Parathyroid adenoma (tissue), 2 donors: ENCODE measurements around the gene RUFY3.

Experiments
- H2AFZ ChIP-seq: fragments of 300-600 bp; sonication (generic); one replicate; pipeline ENCODE4 v1.7.0; 2017; ENCODE audit warnings: antibody characterized with exemption, mild to moderate bottlenecking
- H3K27ac ChIP-seq: fragments of 300-600 bp; sonication (generic); one replicate; pipeline ENCODE4 v1.7.0; 2017
- H3K27me3 ChIP-seq: fragments of 300-600 bp; sonication (generic); one replicate; pipeline ENCODE4 v1.7.0; 2017; ENCODE audit warnings: low read length; ENCODE audit not compliant: control insufficient read depth, insufficient read depth
- H3K36me3 ChIP-seq: fragments of 300-600 bp; sonication (generic); one replicate; pipeline ENCODE4 v1.7.0; 2017; ENCODE audit warnings: low read length; ENCODE audit not compliant: control insufficient read depth, insufficient read depth
- H3K4me1 ChIP-seq: fragments of 300-600 bp; sonication (generic); one replicate; pipeline ENCODE4 v1.7.0; 2017; ENCODE audit warnings: control low read depth
- H3K4me2 ChIP-seq: fragments of 300-600 bp; sonication (generic); one replicate; pipeline ENCODE4 v1.7.0; 2017; ENCODE audit warnings: low read length
- H3K4me3 ChIP-seq: fragments of 300-600 bp; sonication (generic); one replicate; pipeline ENCODE4 v1.7.0; 2017; ENCODE audit warnings: low read depth, low read length
- H3K79me2 ChIP-seq: fragments of 300-600 bp; sonication (generic); one replicate; pipeline ENCODE4 v1.7.0; 2017; ENCODE audit warnings: control low read depth
- H3K9ac ChIP-seq: fragments of 300-600 bp; sonication (generic); one replicate; pipeline ENCODE4 v1.7.0; 2017; ENCODE audit warnings: mild to moderate bottlenecking
- H3K9me3 ChIP-seq: fragments of 300-600 bp; sonication (generic); one replicate; pipeline ENCODE4 v1.7.0; 2017; ENCODE audit warnings: low read length; ENCODE audit not compliant: control insufficient read depth
- CTCF ChIP-seq: fragments of 300-600 bp; sonication (generic); IDR thresholded peaks from one replicate; pipeline ENCODE4 v1.7.0; 2017; ENCODE audit warnings: antibody characterized with exemption, mild to moderate bottlenecking
- donor health status: primary hyperparathyroidism.

RUFY3 gene

GRCh38 chr4:70841211-70841610 is 119.4 kb downstream of the RUFY3 start:
- Histone ChIP-seq H3K4me3 (no peak overlapping the region), H3K4me1 (peaks cover 2% of the 10 kb centered on the region), H3K9ac (no peak overlapping the region), H3K9me3 (no peaks in the 10 kb centered on the region), H3K79me2 (peaks cover 9% of the 10 kb centered on the region), H3K27ac (no peak overlapping the region), H3K36me3 (no peaks in the 10 kb centered on the region), H3K27me3 (no peaks in the 10 kb centered on the region), H3K4me2 (no peak overlapping the region), H2AFZ (peak overlapping the region; percentile 3)
- no peak for TF ChIP-seq CTCF

- Histone ChIP-seq H3K9ac (no peak overlapping the region), H3K4me1 (no peaks in the 10 kb centered on the region), H3K4me2 (no peak overlapping the region), H3K27ac (no peak overlapping the region), H3K9me3 (no peaks in the 10 kb centered on the region), H3K4me3 (no peak overlapping the region), H3K79me2 (peaks cover 3% of the 10 kb centered on the region), H3K36me3 (no peaks in the 10 kb centered on the region), H3K27me3 (no peaks in the 10 kb centered on the region), H2AFZ (no peak overlapping the region)
- TF ChIP-seq CTCF, result no peak
Observed at GRCh38 chr4:70841951-70842350, 120.2 kb downstream of the RUFY3 start.

- H3K4me3 ChIP-seq, result no peak overlapping the region
- H3K9me3 ChIP-seq, result no peaks in the 10 kb centered on the region
- no peak overlapping the region for H3K4me2 ChIP-seq
- H3K36me3 ChIP-seq, result no peaks in the 10 kb centered on the region
- H3K9ac ChIP-seq, result no peak overlapping the region
- H3K27ac ChIP-seq, result no peak overlapping the region
- no peak for TF ChIP-seq CTCF
- no peaks in the 10 kb centered on the region for H3K79me2 ChIP-seq
- H3K4me1 ChIP-seq, result no peaks in the 10 kb centered on the region
- no peaks in the 10 kb centered on the region for H3K27me3 ChIP-seq
- no peak overlapping the region for H2AFZ ChIP-seq
Observed at GRCh38 chr4:70842761-70843435, 121.1 kb downstream of the RUFY3 start.

GRCh38 chr4:70844180-70844579 is 122.4 kb downstream of the RUFY3 start:
- Histone ChIP-seq H3K36me3 (no peaks in the 10 kb centered on the region), H3K9ac (no peak overlapping the region), H3K27me3 (no peaks in the 10 kb centered on the region), H2AFZ (no peak overlapping the region), H3K9me3 (no peaks in the 10 kb centered on the region), H3K79me2 (no peaks in the 10 kb centered on the region), H3K4me1 (no peaks in the 10 kb centered on the region), H3K27ac (no peak overlapping the region), H3K4me2 (no peak overlapping the region), H3K4me3 (no peak overlapping the region)
- TF ChIP-seq CTCF, result no peak

- no peaks in the 10 kb centered on the region for H3K4me1 ChIP-seq
- no peaks in the 10 kb centered on the region for H3K27me3 ChIP-seq
- no peak overlapping the region for H3K4me2 ChIP-seq
- no peaks in the 10 kb centered on the region for H3K79me2 ChIP-seq
- H3K9me3 ChIP-seq, result no peaks in the 10 kb centered on the region
- H3K36me3 ChIP-seq, result no peaks in the 10 kb centered on the region
- TF ChIP-seq CTCF, result no peak
- H3K4me3 ChIP-seq, result no peak overlapping the region
- H3K9ac ChIP-seq, result no peak overlapping the region
- H3K27ac ChIP-seq, result no peak overlapping the region
- no peak overlapping the region for H2AFZ ChIP-seq
Observed at GRCh38 chr4:70849291-70849690, 127.5 kb downstream of the RUFY3 start.
